Cardiac fibroblast (primary cell): ENCODE results near the gene TSPEAR.

ENCODE experiments used
- DNase-seq, 2 donors: peaks; one replicate each; pipeline versions ENCODE4 v3.0.0 to v3.0.0-alpha.2; 2010; ENCODE audit warnings: low read depth in 2 of 2
- H3K4me3 ChIP-seq, 2 donors: replicated peaks in 1 of 2; 1 replicate in 1 of 2; 2 replicates in 1 of 2; pipeline ENCODE4 v1.5.1; 2011; ENCODE audit warnings: low read depth in 2 of 2, low read length in 2 of 2, mild to moderate bottlenecking in 2 of 2, moderate library complexity in 1 of 2
- CTCF ChIP-seq: IDR thresholded peaks from one replicate; pipeline ENCODE4 v1.5.1; 2011; ENCODE audit warnings: low read depth, mild to moderate bottlenecking, low read length, inconsistent platforms

Gene TSPEAR

GRCh38 chr21:44514746-44515358 is 196.5 kb downstream of the TSPEAR start:
- no peak overlapping the region for H3K4me3 ChIP-seq
- TF ChIP-seq CTCF, result no peak
- DNase-seq, result no peak

GRCh38 chr21:44514218-44514520 is 197.2 kb downstream of the TSPEAR start:
- no peak overlapping the region for H3K4me3 ChIP-seq
- no peak for DNase-seq
- TF ChIP-seq CTCF, result no peak

GRCh38 chr21:44513389-44514217 is 197.8 kb downstream of the TSPEAR start:
- no peak for TF ChIP-seq CTCF
- H3K4me3 ChIP-seq, result no peak overlapping the region
- DNase-seq, result no peak

GRCh38 chr21:44512496-44513388 is 198.6 kb downstream of the TSPEAR start:
- no peak for TF ChIP-seq CTCF

GRCh38 chr21:44511938-44512275 is 199.5 kb downstream of the TSPEAR start:
- TF ChIP-seq CTCF, result no peak
- DNase-seq, result no peak
- no peak overlapping the region for H3K4me3 ChIP-seq

More at GRCh38 chr21:44512496-44513388, 198.6 kb downstream of the TSPEAR start:
- H3K4me3 ChIP-seq, result no peak overlapping the region
- DNase-seq, result no peak

GRCh38 chr21:44511219-44511937 is 200.0 kb downstream of the TSPEAR start:
- no peak for DNase-seq
- no peak for TF ChIP-seq CTCF
- no peak overlapping the region for H3K4me3 ChIP-seq
